IPS DF 6.9 (cell line): ENCODE measurements around the gene NFU1.

ENCODE experiments used
- DNase-seq: peaks from one replicate; pipeline ENCODE4 v3.0.0-alpha.2; 2013; ENCODE audit warnings: low read depth, low spot score
- H3K27ac ChIP-seq: one replicate; pipeline ENCODE4 v1.5.1; 2013; ENCODE audit warnings: low read length, control low read depth
- H3K27me3 ChIP-seq: 2 replicates; pipeline ENCODE4 v1.6.1; 2013; ENCODE audit warnings: mild to moderate bottlenecking, low read length; ENCODE audit not compliant: control insufficient read depth, insufficient read depth
- H3K36me3 ChIP-seq: 2 replicates; pipeline ENCODE4 v1.6.1; 2013; ENCODE audit warnings: low read length; ENCODE audit not compliant: control insufficient read depth, insufficient read depth
- H3K4me1 ChIP-seq: 2 replicates; pipeline ENCODE4 v1.6.1; 2013; ENCODE audit warnings: low read length; ENCODE audit not compliant: control insufficient read depth, insufficient read depth
- H3K4me3 ChIP-seq: 2 replicates; pipeline ENCODE4 v1.5.1; 2013; ENCODE audit warnings: mild to moderate bottlenecking, low read length
- H3K9me3 ChIP-seq: 2 replicates; pipeline ENCODE4 v1.6.1; 2013; ENCODE audit warnings: low read length, inconsistent platforms; ENCODE audit not compliant: control insufficient read depth, insufficient read depth
- WGBS: extraction: QIAGEN DNeasy Blood & Tissue Kit; methylation state at CpG from one replicate; pipeline ENCODE4 v1.1.7; 2013; ENCODE audit warnings: mixed read lengths, missing lambda C conversion rate; ENCODE audit not compliant: insufficient read length, insufficient coverage; 5-methylcytosine and 5-hydroxymethylcytosine counted together

NFU1 gene

GRCh38 chr2:69466728-69467127, 29.5 kb upstream of the NFU1 start:
- H3K4me1 ChIP-seq: no peaks in the 10 kb centered on the region
- no peak overlapping the region for H3K4me3 ChIP-seq
- no peak overlapping the region for H3K27ac ChIP-seq
- no CpG with 5 or more reads among the region's 8 CpGs for WGBS
- H3K9me3 ChIP-seq: no peaks in the 10 kb centered on the region
- no peaks in the 10 kb centered on the region for H3K27me3 ChIP-seq
- no peak for DNase-seq
- H3K36me3 ChIP-seq: no peaks in the 10 kb centered on the region

- no peak overlapping the region for H3K27ac ChIP-seq
- H3K4me3 ChIP-seq: no peak overlapping the region
- no peaks in the 10 kb centered on the region for H3K4me1 ChIP-seq
- H3K9me3 ChIP-seq: no peaks in the 10 kb centered on the region
- no CpG with 5 or more reads among the region's 14 CpGs for WGBS
- H3K36me3 ChIP-seq: no peaks in the 10 kb centered on the region
- no peaks in the 10 kb centered on the region for H3K27me3 ChIP-seq
- DNase-seq: no peak
These were observed 28.6 kb upstream of the NFU1 start for GRCh38 chr2:69465513-69466456.

- no peak for DNase-seq
- no peak overlapping the region for H3K4me3 ChIP-seq
These were observed 27.3 kb upstream of the NFU1 start for GRCh38 chr2:69464575-69464974.

GRCh38 chr2:69462780-69463179, 25.5 kb upstream of the NFU1 start:
- H3K4me3 ChIP-seq: no peak overlapping the region
- no CpG with 5 or more reads among the region's 3 CpGs for WGBS
- no peaks in the 10 kb centered on the region for H3K4me1 ChIP-seq
- H3K9me3 ChIP-seq: no peaks in the 10 kb centered on the region
- H3K27me3 ChIP-seq: no peaks in the 10 kb centered on the region
- H3K36me3 ChIP-seq: no peaks in the 10 kb centered on the region
- H3K27ac ChIP-seq: no peak overlapping the region
- no peak for DNase-seq

More at GRCh38 chr2:69464575-69464974, 27.3 kb upstream of the NFU1 start:
- Histone ChIP-seq H3K27me3 (no peaks in the 10 kb centered on the region), H3K9me3 (no peaks in the 10 kb centered on the region), H3K4me1 (no peaks in the 10 kb centered on the region), H3K27ac (no peak overlapping the region), H3K36me3 (no peaks in the 10 kb centered on the region)
- WGBS: no CpG with 5 or more reads among the region's 3 CpGs

DNA sequence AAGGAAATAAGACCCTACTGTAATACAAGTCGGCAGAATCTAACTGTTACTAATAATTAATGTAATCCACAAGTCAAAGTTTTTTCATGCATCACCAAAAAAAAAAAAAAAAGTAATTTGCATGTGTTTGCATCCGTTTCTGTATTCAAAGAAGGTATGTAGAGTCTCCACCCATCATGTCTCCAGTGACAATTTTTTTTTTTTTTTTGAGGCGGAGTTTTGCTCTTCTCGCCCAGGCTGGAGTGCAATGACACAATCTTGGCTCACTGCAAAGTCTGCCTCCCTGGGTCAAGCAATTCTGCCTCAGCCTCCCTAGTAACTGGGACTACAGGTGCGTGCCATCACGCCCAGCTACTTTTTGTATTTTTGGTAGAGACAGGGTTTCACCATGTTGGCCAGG, 24.2 kb upstream of the NFU1 start:
- Histone ChIP-seq H3K4me1 (no peaks in the 10 kb centered on the region), H3K36me3 (no peaks in the 10 kb centered on the region), H3K4me3 (no peak overlapping the region), H3K27ac (no peak overlapping the region), H3K27me3 (no peaks in the 10 kb centered on the region), H3K9me3 (no peaks in the 10 kb centered on the region)
- no CpG with 5 or more reads among the region's 6 CpGs for WGBS
- DNase-seq: no peak

- Histone ChIP-seq H3K4me3 (no peak overlapping the region), H3K27me3 (no peaks in the 10 kb centered on the region), H3K4me1 (no peaks in the 10 kb centered on the region; the same call in 1 of the 2 replicates), H3K36me3 (no peaks in the 10 kb centered on the region), H3K9me3 (no peaks in the 10 kb centered on the region), H3K27ac (no peak overlapping the region)
- DNase-seq: no peak
- WGBS: no CpG with 5 or more reads among the region's 4 CpGs
These were observed 22.7 kb upstream of the NFU1 start for GRCh38 chr2:69459936-69460335.

DNA sequence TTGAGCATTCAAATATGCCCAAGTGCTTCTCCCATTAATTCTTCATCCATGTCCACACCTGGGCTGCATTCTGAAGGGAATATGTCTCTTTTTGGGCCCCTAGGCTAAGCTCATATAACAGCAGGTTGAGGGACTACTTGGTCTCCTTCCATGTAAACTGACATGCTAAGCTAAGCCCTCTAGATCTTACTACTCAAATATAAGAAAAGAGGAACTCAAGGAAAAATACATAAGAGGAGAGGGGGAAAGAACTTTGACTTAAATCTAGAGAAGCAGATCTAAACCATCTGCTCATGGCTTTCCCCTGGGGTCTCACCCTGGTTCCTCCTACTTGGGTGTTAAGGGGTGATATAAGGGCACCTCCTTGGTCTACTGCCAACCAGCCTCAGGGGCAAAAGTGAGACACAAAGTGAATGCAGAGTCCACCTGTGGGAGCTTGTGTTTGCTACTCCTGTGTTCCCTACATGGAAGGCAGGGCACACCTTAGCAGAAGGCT, 19.8 kb upstream of the NFU1 start:
- Histone ChIP-seq H3K9me3 (no peaks in the 10 kb centered on the region), H3K36me3 (no peaks in the 10 kb centered on the region), H3K4me3 (no peak overlapping the region), H3K27me3 (no peaks in the 10 kb centered on the region), H3K27ac (no peak overlapping the region), H3K4me1 (no peaks in the 10 kb centered on the region; the same call in 1 of the 2 replicates)
- no peak for DNase-seq

DNA sequence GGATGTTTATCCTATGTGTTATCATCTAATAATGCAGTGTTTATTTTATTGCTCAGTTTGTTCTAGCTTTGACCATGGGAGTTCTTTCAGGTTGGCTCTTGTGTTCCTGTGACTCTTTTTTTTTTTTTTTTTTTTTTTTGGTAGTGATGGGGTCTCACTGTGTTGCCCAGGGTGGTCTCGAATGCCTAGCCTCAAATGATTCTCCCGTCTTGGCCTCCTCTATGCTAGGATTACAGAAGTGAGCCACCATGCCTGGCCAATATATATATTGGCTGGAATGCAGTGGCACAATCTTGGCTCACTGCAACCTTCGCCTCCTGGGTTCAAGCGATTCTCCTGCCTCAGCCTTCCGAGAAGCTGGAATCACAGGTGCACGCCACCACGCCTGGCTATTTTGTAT, 18.9 kb upstream of the NFU1 start:
- H3K36me3 ChIP-seq: no peaks in the 10 kb centered on the region
- no CpG with 5 or more reads among the region's 7 CpGs for WGBS
- H3K4me3 ChIP-seq: no peak overlapping the region
- DNase-seq: no peak
- H3K27ac ChIP-seq: no peak overlapping the region
- no peaks in the 10 kb centered on the region for H3K27me3 ChIP-seq
- H3K9me3 ChIP-seq: no peaks in the 10 kb centered on the region
- peaks cover 2% of the 10 kb centered on the region; the same call in 1 of the 2 replicates for H3K4me1 ChIP-seq

GRCh38 chr2:69454976-69455375, 17.7 kb upstream of the NFU1 start:
- no peak overlapping the region for H3K27ac ChIP-seq
- WGBS: no CpG with 5 or more reads among the region's 2 CpGs
- H3K4me3 ChIP-seq: no peak overlapping the region
- peaks cover 2% of the 10 kb centered on the region; the same call in 1 of the 2 replicates for H3K4me1 ChIP-seq
- no peaks in the 10 kb centered on the region for H3K9me3 ChIP-seq
- no peaks in the 10 kb centered on the region for H3K36me3 ChIP-seq
- no peaks in the 10 kb centered on the region for H3K27me3 ChIP-seq
- no peak for DNase-seq

- no CpG with 5 or more reads among the region's 4 CpGs for WGBS
- no peaks in the 10 kb centered on the region for H3K27me3 ChIP-seq
- no peak overlapping the region for H3K4me3 ChIP-seq
- H3K9me3 ChIP-seq: no peaks in the 10 kb centered on the region
- DNase-seq: no peak
- no peak overlapping the region for H3K27ac ChIP-seq
- H3K36me3 ChIP-seq: no peaks in the 10 kb centered on the region
- peaks cover 2% of the 10 kb centered on the region; the same call in 1 of the 2 replicates for H3K4me1 ChIP-seq
These were observed 16.4 kb upstream of the NFU1 start for GRCh38 chr2:69453475-69454129.
